GM18505 (cell line): Measurements from ENCODE around the gene KLHL14.

Experiments used
- ATAC-seq: cut with Tn5 transposase; IDR thresholded peaks from one replicate; pipeline ENCODE4 v1.9.1; 2021; ENCODE audit not compliant: unreplicated experiment
- POLR2A ChIP-seq: IDR thresholded peaks from 4 replicates; pipeline ENCODE4 v1.6.1; 2011; ENCODE audit warnings: borderline replicate concordance; ENCODE audit not compliant: insufficient read depth, insufficient read length; ENCODE audit errors: extremely low read depth

KLHL14 gene

DNA sequence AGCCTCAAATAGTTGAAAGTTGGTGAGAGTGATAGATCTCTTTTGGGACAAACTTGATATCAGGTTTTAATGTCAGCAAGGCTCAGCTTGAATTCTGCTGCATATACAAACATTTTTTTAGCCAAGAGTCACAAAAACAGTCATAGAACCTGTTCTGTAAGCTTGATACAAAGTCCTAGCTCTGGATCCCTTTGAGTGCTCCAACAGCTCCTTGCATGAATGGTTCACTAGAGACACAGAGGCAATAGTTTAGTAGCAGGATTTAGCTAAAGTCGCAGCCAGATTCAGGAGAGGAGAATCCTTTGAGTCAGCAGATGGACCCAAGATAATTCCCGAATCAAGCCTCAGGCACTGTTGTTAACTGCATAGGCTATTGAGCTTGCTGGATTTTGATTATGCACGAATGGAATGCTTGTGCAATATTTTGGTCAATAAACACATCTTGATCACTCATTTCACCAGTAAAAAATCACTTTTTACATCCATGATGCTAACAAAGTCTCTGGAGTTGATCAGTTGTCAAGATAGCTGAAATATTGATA is 148.6 kb downstream of the KLHL14 start:
- TF ChIP-seq POLR2A = no peak
- no peak for ATAC-seq

DNA sequence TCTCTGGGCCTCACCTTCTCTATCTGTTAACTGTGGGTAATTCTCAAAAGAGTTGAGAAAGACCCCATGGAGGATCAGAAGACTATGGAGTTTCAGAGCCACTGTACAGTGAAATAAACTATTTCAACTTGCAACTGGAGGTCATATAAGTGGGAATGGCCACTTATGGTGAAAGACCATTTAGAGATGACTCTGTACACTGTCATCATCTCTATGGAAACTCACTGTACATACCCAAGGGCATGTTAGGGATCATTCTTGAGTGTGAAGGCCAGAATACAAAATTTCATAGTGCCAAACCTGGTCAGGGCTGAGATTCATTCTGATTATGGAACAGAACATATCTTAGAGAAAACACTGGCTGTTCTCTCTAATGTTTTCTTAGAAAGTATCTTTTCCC is 149.3 kb downstream of the KLHL14 start:
- TF ChIP-seq POLR2A = no peak
- no peak for ATAC-seq
